ENCODE measurements around the gene ADARB1.

The ADARB1 gene

DNA sequence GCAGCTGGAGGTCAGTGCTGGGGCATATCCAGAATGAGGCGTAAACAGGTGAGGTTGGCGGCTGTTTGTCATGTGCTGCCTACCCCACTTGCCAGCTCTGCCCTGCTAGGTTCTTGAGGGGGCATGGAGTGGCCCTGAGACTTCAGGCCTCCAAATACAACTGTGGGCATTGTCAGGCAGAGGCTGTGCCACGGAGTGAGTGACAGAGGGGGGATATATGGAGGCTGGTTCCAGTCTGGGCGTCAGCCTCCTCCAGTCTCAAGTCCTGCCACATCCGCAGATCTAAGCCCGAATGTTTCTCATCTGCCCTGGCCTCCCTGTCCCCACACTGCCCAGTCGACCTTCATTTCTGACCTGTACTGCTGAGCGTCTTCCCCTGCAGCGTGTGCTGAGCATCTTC is 128.0 kb downstream of the ADARB1 start:
- DNase-seq (ENCODE audit: low spot score) = no peak

DNA sequence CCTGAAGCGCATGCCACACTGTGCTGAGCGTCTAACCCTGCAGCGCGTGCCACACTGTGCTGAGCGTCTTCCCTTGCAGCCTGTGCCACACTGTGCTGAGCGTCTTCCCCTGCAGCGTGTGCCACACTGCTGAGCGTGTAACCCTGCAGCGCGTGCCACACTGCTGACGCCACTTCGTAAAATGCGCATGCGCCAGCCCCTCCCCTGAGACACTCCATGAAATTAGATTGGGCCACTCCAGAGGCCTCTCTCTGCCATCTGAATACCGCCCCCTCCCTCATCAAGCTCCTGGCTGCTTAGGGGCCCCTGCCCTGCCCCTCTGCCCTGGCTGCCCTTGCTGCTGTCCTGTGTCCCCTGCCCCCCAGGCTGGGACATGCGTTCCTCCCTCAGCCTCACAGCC is 128.5 kb downstream of the ADARB1 start:
- no peak for DNase-seq (ENCODE audit: low spot score)

DNA sequence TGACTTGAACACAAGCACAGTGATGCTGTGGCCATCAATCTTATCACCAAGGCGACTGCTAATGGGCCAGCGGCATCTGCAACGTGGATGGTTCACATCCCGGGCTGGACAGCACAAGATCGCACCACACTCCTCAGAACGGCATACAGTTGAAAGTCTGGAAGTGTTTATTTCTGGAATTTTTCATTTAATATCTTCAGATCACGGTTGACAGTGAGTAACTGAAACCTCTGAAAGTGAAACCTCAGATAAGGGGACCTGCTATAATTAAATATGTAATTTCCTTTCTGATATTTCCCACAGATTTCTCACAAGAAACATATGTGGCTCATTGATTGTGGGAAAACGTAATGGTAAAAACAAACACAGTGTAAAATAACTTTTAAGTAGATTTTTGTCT is 129.6 kb downstream of the ADARB1 start:
- no peak for DNase-seq (ENCODE audit: low spot score)

DNA sequence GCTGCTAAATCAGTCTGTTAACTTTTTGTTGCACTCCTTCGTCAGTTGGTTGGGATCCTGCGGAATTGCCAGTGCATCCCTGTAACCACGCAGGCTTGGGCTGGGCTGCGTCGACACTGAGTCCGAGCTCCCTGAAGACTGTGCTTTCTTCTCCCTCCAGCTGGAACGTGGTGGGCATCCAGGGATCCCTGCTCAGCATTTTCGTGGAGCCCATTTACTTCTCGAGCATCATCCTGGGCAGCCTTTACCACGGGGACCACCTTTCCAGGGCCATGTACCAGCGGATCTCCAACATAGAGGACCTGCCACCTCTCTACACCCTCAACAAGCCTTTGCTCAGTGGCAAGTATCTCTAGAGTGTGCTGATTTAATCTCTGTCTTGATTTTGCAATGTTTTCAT is 130.0 kb downstream of the ADARB1 start:
- no peak for DNase-seq (ENCODE audit: low spot score)

- no peak for DNase-seq (ENCODE audit: low spot score)
These were observed 133.7 kb downstream of the ADARB1 start for GRCh38 chr21:45207839-45208626.

DNA sequence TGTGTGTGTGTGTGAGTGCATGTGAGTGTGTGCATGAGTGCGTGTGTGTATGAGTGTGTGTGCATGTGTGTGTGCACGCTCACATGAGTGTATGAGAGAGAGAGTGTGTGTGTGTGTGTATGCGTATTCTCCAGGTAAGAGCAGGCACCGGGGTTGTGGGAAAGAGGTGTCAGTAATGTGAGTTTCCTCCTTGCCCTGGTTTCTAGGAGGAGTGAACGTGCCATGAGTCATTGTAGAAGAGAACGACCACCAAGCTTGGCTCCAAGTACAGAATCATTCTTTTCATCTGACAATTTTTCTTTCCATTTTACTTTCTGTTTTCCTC is 134.2 kb downstream of the ADARB1 start:
- no peak for DNase-seq (ENCODE audit: low spot score)

GRCh38 chr21:45209046-45209445 is 134.7 kb downstream of the ADARB1 start:
- DNase-seq (ENCODE audit: low spot score) = peak; percentile 71

- no peak for DNase-seq (ENCODE audit: low spot score)
These were observed 135.4 kb downstream of the ADARB1 start for GRCh38 chr21:45209685-45210284.

GRCh38 chr21:45210461-45210983 is 136.1 kb downstream of the ADARB1 start:
- no peak for DNase-seq (ENCODE audit: low spot score)

DNA sequence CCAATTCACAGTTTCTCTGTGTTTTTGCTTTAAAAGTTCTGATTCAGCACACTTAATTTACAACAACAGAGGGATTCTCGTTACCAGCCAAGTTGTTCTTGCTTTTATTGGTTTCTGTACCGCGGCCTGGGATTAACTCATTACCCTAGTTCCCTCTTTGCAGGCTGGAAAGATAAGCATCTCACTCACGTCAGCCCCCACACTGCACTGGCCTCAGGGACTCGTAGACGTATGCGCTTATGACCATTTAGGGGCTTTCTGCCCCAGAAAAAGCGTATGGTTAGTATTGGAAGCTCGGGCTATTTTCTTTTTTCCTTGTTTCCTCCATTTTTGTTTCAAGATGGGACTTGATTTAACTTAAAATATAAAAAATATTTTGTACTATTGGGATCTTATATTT is 137.3 kb downstream of the ADARB1 start:
- DNase-seq (ENCODE audit: low spot score) = no peak

DNA sequence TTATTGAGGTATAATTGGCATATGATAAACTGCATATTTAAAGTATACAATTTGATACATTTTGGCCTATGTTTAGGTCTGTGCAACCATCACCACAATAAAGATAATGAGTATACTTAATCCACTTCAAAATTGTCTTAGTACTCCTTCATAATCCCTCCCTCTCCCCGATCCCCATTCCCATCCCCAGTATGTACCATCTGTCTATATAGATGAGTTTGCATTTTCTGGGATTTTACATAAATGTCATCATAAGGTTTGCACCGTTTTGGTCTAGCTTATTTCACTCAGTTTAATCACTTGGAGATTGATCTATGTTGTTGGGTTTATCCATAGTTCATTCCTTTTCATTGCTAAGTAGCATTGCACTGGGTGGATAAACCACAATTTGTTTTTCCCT is 139.0 kb downstream of the ADARB1 start:
- DNase-seq (ENCODE audit: low spot score) = no peak

DNA sequence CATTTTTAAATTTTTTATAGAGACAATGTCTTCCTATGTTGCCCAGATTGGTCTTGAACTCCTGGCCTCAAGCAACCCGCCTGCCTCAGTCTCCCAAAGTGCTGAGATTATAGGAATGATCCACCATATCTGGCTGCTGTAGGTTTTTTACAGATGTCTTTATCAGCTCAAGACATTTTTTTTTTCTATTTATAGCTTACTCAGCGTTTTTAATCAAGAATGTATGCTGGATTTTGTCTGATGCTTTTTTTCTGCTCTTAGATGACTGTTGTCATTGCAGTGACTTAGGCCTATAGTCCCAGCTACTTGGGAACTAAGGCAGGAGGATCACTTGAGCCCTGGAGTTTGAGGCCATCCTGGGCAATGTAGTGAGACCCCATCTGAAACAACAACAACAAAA is 140.8 kb downstream of the ADARB1 start:
- DNase-seq (ENCODE audit: low spot score) = no peak

- DNase-seq (ENCODE audit: low spot score) = no peak
These were observed 142.6 kb downstream of the ADARB1 start for GRCh38 chr21:45217010-45217409.

DNA sequence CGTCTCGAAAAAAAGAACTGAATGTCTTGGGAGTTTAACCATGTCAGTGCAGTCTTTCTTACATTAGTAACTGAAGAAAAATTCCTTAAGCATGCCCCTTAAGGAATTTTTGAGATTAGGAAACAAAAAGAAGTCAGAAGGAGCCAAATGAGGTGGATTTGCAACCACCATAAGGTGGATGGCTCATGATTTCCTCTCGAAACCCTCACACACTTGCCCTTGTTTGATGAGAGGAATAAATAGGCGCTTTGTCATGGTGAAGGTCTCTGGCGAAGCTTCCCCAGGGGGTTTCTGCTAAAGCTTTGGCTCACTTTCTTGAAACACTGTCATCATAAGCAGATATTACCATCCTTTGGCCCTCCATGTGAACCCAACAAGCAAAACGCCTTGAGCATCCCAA is 145.1 kb downstream of the ADARB1 start:
- no peak for DNase-seq (ENCODE audit: low spot score)

GRCh38 chr21:45220071-45220481 is 145.7 kb downstream of the ADARB1 start:
- DNase-seq (ENCODE audit: low spot score) = no peak

DNA sequence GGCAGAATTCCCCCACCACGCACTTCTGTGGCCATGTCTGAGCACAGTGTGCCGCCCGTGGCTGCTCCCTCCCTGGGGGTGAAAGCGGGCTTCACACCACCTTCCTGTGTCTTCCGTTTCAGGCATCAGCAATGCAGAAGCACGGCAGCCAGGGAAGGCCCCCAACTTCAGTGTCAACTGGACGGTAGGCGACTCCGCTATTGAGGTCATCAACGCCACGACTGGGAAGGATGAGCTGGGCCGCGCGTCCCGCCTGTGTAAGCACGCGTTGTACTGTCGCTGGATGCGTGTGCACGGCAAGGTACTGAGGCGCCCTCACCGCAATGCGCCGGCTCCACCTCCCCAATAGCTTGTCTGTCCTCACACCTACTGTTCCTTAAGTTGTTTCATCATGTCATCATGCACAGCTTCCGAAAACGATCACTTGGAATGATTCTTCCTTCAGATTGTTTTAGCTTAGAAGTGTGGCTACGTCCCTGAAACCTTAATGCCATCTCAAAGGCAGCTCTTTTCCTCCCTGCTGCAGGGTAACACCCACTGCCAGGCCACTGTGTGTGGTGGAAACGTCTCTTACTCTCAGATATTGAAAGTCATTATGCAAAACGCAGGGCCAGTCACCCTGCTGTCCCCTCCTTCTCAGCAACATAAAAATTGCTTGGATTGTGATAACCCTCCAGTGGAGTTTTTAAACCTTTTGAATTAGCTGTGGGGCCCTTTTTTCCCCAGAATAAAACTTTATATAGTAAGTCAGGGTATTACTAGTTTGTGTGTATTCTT is 146.5 kb downstream of the ADARB1 start:
- DNase-seq (ENCODE audit: low spot score) = no peak

- DNase-seq (ENCODE audit: low spot score) = no peak
These were observed 147.6 kb downstream of the ADARB1 start for GRCh38 chr21:45222001-45222400.

DNA sequence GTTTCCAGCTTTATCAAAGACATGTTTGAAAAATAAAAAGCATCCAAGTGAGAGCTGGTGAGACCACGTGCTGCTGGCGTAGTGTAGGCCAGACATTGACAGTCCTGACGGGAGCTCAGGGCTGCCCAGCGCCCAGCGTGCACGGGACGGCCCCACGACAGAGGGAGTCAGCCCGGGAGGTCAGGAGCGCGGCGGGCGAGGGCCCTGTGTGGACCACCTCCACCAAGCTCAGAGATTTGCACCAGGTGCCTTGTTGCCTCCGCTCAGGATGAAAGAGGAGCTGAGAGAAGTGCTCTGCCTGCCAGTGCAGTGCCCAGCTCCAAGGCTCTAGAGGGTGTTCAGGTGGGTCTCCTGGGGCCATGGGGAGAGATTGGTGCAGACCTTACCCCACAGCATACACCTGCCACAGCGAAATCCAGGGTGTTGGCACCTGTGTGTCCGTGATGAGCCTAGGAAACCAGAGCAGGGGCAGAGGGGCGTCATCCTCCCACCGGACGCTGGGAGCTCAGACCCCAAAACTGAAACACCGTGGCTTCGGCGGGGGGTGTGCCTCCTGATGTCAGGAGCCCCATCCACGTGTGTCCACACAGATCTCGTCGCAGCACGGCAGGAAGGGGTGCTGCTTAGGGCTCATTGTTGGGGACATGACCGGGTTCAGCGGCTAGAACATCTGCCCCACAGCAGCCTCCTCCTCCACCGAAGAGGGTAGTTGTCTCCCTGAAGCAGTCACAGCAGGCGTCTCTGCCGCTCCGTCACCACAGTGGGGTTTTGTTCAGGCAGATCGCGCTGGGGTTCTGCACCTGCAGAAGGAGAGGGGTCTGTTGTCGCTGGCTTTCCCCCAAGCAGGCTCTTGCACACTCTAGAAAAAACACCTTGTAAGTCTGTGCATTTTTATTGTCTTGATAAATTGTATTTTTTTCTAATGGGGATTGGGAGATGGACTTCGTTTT is 149.1 kb downstream of the ADARB1 start:
- no peak for DNase-seq (ENCODE audit: low spot score)

DNA sequence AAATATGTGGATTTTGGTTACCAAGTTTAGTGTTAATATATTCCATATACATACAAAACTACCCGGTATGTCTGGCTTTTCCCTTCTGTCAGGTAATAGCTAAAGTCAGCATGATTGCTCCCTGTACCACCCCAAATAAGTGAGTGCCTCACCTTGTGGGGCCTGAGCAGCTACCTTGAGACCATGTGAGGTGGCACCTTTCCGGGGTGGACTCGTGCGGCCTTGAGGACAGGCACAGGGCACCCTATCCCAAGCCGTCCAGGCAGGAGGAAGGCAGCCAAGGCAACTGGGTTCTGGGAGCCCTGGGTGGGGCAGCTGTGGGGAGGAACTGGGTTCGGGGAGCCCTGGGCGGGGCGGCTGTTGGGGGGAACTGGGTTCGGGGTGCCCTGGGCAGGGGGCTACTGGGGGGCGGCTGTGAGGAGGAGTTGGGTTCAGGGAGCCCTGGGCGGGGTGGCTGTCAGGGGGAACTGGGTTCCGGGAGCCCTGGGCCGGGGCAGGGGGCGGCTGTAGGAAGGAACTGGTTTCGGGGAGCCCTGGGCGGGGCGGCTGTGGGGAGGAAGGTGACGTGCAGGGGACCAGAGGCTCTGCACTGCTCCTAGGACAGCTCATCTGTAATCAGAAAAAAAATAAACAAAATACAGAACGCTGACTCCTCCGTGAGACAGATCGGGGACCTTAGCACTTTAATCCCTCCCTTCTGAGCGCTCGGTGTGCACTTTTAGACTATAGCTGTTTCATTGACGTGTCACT is 150.0 kb downstream of the ADARB1 start:
- no peak for DNase-seq (ENCODE audit: low spot score)

GRCh38 chr21:45225041-45225740 is 150.8 kb downstream of the ADARB1 start:
- no peak for DNase-seq (ENCODE audit: low spot score)
